Activated B cell treated with CpG ODN at 0.5 μM for 24 hours (primary cell): ENCODE data around the gene VRK3. TPM values are rescaled to one million over a fixed set of nuclear protein-coding genes. Genes with fewer than 3 reads are reported as not detected.

Source experiments
- ATAC-seq: fragments of 200-7000 bp; cut with Tn5 transposase; one replicate; pipeline ENCODE4 v1.10.0; 2021; ENCODE audit warnings: low read depth, mild to moderate bottlenecking, moderate library complexity
- CTCF ChIA-PET: fragments of 350-600 bp; sonication (Branson Sonifier 250); formaldehyde crosslinking; loops from one replicate; lab custom pipeline; 2021; ENCODE audit warnings: antibody characterized with exemption; lab: Charles Lee
- POLR2A ChIA-PET: fragments of 350-600 bp; sonication (Branson Sonifier 250); formaldehyde crosslinking; loops from one replicate; lab custom pipeline; 2021; ENCODE audit warnings: antibody characterized with exemption; lab: Charles Lee
- DNase-seq: peaks from one replicate; pipeline ENCODE4 v3.0.0; 2022
- H3K27ac Mint-ChIP-seq: one replicate; pipeline ENCODE4 v1.8.0; 2020; ENCODE audit warnings: mixed read lengths
- H3K27me3 Mint-ChIP-seq: one replicate; pipeline ENCODE4 v1.8.0; 2021; ENCODE audit warnings: mixed read lengths
- H3K36me3 Mint-ChIP-seq: one replicate; pipeline ENCODE4 v1.8.0; 2021; ENCODE audit warnings: low read depth, mixed read lengths
- H3K4me1 Mint-ChIP-seq: one replicate; pipeline ENCODE4 v1.8.0; 2021; ENCODE audit warnings: mixed read lengths
- H3K4me3 Mint-ChIP-seq: one replicate; pipeline ENCODE4 v1.8.0; 2020; ENCODE audit warnings: mild to moderate bottlenecking, mixed read lengths
- H3K9me3 Mint-ChIP-seq: one replicate; pipeline ENCODE4 v1.8.0; 2020; ENCODE audit warnings: mixed read lengths
- intact Hi-C: fragments of 100-400 bp; cut with micrococcal nuclease; formaldehyde crosslinking; loops from one replicate; pipeline ENCODE4 v1.15.1; 2024
- total RNA-seq: library from RNA; stranded (reverse); gene quantifications from 2 replicates; pipeline ENCODE4 v1.2.3, GENCODE V29; 2022
- TF ChIP-seq, protein P1 (sequence below): fragments of 200-600 bp; IDR thresholded peaks from one replicate; pipeline ENCODE4 v1.8.0; 2022; ENCODE audit warnings: antibody characterized with exemption, mild to moderate bottlenecking

VRK3 gene
- total RNA-seq, 1 donor from 2014 or later = 82.6 TPM

DNA sequence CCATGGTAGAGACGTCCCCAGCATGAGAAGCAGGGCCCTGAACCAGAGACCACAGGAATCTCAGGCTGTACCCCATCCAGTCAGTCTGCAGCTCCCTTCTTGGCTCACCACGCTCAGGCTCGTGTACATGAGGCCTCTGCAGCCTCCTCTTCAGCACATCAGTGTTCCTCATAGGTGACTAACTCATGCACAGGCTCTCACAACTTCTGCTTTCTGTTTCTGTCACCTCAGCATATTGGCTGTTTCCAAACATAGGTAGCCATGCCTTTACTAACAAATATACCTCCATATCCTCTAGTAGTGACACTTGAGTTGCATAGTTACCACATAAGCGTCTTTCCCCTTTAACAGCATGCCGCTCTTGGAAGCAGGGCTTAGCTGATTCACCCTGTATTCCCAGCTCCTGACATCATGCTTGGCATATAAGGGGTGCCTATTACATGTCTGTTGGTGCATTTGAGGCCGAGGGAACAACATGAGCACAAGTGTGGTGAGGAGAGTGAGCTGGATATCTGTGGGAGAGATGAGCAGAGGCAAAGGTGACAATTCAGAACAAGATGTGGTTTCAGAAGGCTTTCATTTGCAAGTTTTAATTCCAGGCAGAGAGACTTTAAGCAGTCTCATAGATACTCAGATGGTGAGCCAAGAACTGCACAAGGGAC lies 17.3 kb upstream of the VRK3 start:
- peaks cover 89% of the 10 kb centered on the region for H3K36me3 Mint-ChIP-seq
- H3K4me1 Mint-ChIP-seq = no peaks in the 10 kb centered on the region
- CTCF ChIA-PET = no interaction called here
- TF ChIP-seq, protein P1, sequence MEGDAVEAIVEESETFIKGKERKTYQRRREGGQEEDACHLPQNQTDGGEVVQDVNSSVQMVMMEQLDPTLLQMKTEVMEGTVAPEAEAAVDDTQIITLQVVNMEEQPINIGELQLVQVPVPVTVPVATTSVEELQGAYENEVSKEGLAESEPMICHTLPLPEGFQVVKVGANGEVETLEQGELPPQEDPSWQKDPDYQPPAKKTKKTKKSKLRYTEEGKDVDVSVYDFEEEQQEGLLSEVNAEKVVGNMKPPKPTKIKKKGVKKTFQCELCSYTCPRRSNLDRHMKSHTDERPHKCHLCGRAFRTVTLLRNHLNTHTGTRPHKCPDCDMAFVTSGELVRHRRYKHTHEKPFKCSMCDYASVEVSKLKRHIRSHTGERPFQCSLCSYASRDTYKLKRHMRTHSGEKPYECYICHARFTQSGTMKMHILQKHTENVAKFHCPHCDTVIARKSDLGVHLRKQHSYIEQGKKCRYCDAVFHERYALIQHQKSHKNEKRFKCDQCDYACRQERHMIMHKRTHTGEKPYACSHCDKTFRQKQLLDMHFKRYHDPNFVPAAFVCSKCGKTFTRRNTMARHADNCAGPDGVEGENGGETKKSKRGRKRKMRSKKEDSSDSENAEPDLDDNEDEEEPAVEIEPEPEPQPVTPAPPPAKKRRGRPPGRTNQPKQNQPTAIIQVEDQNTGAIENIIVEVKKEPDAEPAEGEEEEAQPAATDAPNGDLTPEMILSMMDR = no peak
- intact Hi-C loops = no loop called here
- ATAC-seq (no peak), DNase-seq (no peak)
- no peak overlapping the region for H3K4me3 Mint-ChIP-seq
- POLR2A ChIA-PET = no interaction called here
- H3K9me3 Mint-ChIP-seq = peaks cover 25% of the 10 kb centered on the region
- H3K27ac Mint-ChIP-seq = no peak overlapping the region
- H3K27me3 Mint-ChIP-seq = no peaks in the 10 kb centered on the region

DNA sequence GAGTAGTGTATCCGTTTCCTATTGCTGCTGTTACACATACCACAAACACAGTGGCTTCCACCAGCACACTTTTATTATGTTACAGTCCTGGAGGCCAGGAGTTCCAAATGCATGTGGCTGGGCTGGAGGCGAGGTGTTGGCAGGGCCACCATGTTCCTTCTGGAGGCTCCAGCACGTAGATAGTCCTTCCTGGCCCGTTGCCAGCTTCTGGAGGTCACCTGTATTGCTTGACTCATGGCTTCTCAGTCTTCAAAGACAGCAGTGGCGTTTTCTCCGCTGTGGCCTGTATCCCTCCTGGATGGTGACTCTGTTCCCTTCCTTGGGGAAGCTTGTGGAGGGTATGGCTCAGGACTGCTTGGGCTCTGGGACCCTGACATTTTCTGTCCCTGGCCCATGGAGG lies 15.8 kb upstream of the VRK3 start:
- ATAC-seq (no peak), DNase-seq (no peak)
- H3K36me3 Mint-ChIP-seq = peaks cover 85% of the 10 kb centered on the region
- H3K9me3 Mint-ChIP-seq = peaks cover 21% of the 10 kb centered on the region
- H3K27ac Mint-ChIP-seq = no peak overlapping the region
- H3K4me1 Mint-ChIP-seq = no peaks in the 10 kb centered on the region
- CTCF ChIA-PET = no interaction called here
- intact Hi-C loops = no loop called here
- no peak overlapping the region for H3K4me3 Mint-ChIP-seq
- POLR2A ChIA-PET = no interaction called here
- H3K27me3 Mint-ChIP-seq = no peaks in the 10 kb centered on the region
- TF ChIP-seq, protein P1 = no peak

DNA sequence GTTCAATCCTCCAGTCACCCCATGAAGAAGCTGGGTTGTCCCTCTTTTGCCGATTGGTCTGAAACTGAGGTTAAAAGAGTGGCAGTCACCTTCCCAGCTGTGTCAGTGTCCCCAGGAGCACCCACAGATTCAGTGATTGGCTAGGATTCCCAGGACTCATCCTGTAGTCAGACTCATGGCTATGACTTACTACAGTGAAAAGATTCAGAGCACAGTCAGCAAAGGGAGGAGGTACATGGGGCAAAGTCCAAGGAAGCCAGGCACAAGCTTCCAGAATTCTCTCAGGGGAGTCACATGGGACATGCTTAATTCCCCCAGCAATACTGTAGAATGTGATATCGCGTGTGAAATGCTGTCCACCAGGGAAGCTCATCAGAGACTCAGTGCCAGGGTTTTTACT lies 14.8 kb upstream of the VRK3 start:
- peaks cover 82% of the 10 kb centered on the region for H3K36me3 Mint-ChIP-seq
- CTCF ChIA-PET = no interaction called here
- peaks cover 12% of the 10 kb centered on the region for H3K9me3 Mint-ChIP-seq
- POLR2A ChIA-PET = no interaction called here
- H3K4me3 Mint-ChIP-seq = no peak overlapping the region
- ATAC-seq = no peak
- no peaks in the 10 kb centered on the region for H3K27me3 Mint-ChIP-seq
- H3K27ac Mint-ChIP-seq = no peak overlapping the region
- intact Hi-C loops = no loop called here
- DNase-seq = no peak
- no peaks in the 10 kb centered on the region for H3K4me1 Mint-ChIP-seq
- TF ChIP-seq, protein P1 = no peak

DNA sequence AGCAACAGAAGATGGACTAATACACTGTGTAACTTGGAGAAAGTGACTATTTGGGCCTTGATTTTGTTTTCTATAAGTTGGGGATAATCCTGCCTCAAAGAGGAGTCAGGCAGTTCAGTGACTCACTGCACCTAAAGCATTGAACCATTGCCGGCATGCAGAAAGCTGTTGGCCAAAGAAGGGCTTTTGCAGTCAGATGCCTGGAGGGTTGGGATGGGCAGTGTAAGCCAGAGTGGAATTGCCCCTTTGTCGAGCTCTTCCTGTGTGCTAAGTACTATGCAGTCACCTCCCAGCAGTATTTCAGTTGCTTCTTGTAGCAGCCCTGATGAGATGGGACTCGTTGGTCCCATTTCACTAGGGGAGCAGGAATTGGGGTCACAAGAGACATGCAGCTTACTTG lies 11.7 kb upstream of the VRK3 start:
- DNase-seq = no peak
- no peak overlapping the region for H3K4me3 Mint-ChIP-seq
- no peak for ATAC-seq
- ChIA-PET POLR2A (no interaction called here), CTCF (no interaction called here)
- no peaks in the 10 kb centered on the region for H3K27me3 Mint-ChIP-seq
- no peaks in the 10 kb centered on the region for H3K9me3 Mint-ChIP-seq
- intact Hi-C loops = no loop called here
- peaks cover 83% of the 10 kb centered on the region for H3K36me3 Mint-ChIP-seq
- TF ChIP-seq, protein P1 = no peak
- H3K4me1 Mint-ChIP-seq = no peaks in the 10 kb centered on the region
- no peak overlapping the region for H3K27ac Mint-ChIP-seq

DNA sequence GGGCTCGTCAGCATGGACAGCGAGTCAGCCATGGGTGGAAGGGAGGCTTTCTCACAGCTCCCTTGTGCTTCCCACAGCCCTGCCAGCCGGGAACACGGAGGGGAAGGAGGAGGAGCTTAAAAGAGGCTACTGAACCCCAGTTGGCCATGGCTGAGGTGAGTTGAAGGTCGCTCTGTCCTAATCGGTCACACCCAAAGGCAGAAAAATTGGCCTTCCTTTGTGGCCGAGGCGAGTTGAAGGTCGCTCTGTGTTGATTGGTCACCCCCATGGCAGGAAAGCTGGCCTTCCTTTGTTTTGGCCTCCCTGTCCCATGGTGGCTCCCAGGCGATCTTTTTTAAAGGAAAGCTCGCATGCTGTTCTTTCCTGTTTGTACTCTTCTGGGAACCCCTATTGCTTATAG lies 5.8 kb upstream of the VRK3 start:
- Mint-ChIP-seq H3K27me3 (no peaks in the 10 kb centered on the region), H3K36me3 (peaks cover 65% of the 10 kb centered on the region)
- CTCF ChIA-PET = no interaction called here

More for the DNA sequence above, 5.8 kb upstream of the VRK3 start:
- TF ChIP-seq, protein P1 = no peak
- POLR2A ChIA-PET = no interaction called here
- Mint-ChIP-seq H3K4me3 (no peak overlapping the region), H3K27ac (no peak overlapping the region), H3K4me1 (peaks cover 14% of the 10 kb centered on the region), H3K9me3 (peaks cover 2% of the 10 kb centered on the region)
- intact Hi-C loops = no loop called here
- ATAC-seq (no peak), DNase-seq (no peak)
